ENCODE results near the gene C12orf76.
"Not testable (repeated sequence)": the region's sequence is repeated elsewhere in the genome, so short reads cannot be mapped to it uniquely, and the experiment has no call there.

Gene C12orf76

DNA sequence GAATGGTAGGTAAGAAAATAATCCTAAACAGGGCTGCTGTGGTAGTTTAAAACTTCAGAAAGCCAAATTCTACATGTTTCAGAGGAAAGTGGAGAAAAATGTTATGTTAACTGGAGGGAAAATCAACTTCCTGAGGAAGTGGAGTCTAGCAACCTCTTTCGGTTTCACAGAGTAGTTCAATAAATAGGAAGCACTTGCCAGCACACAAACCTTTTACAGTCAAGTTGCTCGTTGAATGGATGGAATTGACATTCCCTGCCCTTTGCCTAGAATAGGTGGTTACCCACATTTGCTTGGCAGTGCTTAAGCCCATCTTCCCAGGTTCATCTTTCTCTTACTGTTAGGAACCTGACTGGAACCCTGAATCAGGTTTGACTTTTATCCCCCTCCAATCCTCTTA, 33.2 kb downstream of the C12orf76 start:
- DNase-seq = no peak

DNA sequence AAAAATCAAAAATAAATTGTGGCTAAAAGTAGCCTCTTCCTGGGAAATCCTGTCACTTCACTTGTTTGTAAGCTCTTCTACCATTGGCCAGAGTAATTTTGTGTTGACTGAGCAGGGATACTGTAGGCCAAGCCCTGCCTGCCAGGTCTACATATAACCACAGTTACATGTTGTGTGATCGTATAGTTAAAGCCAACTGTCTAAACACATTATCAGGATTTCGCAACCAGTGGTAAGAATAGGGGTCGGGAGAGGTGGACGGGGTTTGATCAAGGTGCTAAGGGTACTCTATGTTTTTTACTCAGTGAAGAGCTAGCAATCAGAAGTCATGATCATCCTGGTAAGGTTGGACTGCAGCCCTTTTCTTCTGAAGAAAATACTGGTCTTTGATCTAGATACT, 35.7 kb downstream of the C12orf76 start:
- no peak for DNase-seq

DNA sequence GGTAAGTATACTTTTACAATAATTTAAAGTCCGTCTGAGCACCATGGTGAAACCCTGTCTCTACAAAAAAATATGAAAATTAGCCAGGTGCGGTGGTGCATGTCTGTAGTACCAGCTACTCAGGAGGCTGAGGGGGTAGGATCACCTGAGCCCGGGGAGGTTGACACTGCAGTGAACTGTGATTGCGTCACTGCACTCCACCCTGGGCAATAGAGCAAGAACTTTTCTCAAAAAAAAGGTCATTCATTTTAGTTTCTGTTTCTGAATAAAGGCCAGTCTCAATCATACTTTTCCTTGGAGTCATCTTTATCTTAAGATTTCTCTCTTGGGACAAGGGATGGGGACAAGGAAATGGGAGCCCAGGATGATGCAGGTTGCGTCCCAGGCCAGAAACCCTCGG, 36.2 kb downstream of the C12orf76 start:
- peak; percentile 51 for DNase-seq

DNA sequence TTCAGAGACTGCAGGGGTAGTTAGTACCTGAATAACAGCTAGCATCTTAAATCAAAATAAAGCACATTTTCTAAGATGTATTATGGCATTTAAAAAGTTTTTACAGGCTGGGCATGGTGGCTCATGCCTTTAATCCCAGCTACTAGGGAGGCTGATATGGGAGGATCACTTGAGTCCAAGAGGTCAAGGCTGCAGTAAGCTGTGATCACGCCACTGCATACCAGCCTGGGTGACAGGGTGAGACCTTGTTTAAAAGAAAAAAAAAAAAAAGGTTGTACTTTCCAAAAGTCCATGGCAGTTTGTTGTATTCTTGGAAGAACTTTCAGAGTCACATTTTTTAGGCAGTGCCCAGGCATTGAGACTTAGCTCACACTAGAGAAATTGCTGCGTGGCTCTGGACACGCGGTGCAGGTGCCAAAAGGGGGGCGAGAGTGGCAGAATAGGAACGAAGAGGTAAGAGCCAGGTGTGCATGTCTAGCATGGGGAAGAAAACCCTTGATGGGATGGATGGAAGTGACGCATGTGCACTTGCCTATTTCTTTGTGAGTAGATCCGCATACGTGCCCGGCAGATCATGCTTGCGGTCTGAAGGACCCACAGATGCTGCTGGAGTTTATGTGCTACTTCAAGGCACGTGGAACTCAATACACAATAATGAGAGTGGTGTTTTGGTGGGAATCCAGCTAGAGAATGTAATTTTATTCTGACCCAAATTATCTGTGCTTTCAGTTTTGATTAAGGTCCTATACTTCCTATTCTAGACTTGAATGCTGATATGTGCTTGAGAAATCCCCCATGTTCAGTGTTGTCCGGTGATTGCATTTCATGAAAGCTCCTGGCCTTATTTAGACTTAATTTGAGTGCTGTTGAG, 37.2 kb downstream of the C12orf76 start:
- DNase-seq = no peak

DNA sequence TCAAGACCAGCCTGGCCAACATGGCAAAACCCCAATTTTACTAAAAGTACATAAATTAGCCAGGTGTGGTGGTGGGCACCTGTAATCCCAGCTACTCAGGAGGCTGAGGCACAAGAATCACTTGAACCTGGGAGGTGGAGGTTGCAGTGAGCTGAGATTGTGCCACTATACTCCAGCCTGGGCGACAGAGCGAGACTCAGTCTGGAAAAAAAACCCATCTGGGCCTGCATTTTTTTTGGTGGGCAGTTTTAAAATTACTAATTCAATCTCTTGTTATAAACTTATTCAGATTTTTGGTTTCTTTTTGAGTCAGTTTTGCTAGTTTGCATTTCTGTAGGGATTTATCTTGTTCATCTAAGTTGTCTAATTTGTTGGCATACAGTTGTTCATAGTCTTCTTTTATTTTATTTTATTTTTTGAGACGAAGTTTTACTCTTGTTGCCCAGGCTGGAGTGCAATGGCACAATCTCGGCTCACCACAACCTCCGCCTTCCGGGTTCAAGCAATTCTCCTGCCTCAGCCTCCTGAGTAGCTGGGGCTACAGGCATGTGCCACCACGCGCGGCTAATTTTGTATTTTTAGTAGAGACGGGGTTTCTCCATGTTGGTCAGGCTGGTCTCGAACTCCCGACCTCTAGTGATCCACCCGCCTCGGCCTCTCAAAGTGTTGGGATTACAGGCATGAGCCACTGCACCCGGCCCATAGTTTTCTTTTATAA, 39.5 kb downstream of the C12orf76 start:
- not testable (repeated sequence) for DNase-seq

DNA sequence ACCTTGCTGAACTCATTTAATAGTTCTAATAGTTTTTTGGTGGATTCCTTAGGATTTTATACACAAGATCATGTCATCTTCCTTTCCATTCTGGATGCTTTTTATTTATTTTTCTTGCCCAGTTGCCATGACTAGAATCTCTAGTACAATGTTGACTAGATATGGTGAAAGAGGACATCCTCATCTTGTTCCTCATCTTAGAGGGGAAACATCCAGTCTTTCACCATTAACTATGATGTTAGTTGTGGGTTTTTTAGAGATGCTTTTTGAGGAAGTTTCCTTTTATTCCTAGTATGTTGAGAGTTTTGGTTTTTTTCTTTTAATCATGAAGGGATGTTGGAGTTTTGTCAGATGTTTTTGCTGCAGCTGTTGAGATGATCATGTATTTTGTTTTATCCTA, 40.4 kb downstream of the C12orf76 start:
- DNase-seq = no peak

DNA sequence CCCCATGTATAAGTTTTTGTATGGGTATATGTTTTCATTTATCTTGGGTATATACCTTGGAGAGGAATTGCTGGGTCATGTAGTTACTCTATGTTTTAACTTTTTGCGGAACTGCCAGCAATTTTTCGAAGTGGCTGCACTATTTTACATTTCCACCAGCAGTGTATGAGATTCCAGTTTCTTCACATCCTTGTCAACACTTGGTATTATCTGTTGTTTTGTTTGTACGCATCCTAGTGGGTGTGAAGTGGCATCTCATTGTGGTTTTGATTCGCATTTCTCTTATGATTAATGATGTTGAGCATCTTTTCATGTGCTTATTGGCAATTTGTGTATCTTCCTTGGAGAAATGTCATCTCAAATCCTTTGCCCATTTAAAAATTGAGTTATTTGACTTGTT, 42.2 kb downstream of the C12orf76 start:
- no peak for DNase-seq

DNA sequence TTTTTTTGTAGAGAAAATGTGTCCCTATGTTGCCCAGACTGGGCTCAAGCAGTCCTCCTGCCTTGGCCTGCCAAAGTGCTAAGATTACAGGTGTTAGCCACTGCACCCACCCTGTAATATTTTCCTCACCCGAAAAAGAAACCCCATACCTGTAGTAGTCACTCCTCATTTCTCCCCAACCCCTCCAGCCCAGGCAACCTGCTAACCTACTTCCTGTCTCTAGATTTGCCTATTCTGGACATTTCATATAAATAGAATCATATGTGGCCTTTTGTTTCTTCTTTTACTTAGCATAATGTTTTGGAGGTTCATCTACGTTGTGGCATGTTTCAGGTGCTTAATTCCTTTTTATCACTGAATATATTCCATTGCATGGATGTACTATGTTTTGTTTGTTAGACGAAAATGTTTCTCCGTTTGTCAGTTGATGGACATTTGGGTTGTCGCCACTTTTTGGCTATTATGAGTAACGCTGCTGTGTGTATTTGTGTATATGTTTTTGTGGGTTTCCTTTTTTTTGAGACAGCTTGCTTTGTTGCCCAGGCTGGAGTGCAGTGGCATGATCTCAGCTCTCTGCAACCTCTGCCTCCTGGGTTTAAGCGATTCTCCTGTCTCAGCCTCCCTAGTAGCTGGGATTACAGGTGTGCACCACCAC, 42.9 kb downstream of the C12orf76 start:
- no peak for DNase-seq

DNA sequence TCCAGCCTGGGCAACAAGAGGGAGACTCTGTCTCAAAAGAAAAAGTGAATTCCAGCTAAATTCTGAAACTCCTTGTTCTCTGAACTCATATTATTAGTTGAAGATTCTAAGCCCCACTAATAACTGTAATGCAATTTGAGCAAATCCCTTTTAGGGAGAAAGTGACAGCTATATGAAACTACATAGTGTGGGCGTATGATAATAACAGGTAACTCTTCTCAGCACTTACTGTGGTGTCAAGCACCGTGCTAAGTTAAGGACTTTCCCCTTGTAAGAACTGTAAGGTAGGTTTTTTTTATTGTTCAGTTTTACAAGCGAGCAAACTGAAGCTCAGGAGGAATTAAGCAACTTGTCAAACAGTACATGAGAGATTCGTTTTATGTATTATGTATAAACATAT, 43.7 kb downstream of the C12orf76 start:
- no peak for DNase-seq

DNA sequence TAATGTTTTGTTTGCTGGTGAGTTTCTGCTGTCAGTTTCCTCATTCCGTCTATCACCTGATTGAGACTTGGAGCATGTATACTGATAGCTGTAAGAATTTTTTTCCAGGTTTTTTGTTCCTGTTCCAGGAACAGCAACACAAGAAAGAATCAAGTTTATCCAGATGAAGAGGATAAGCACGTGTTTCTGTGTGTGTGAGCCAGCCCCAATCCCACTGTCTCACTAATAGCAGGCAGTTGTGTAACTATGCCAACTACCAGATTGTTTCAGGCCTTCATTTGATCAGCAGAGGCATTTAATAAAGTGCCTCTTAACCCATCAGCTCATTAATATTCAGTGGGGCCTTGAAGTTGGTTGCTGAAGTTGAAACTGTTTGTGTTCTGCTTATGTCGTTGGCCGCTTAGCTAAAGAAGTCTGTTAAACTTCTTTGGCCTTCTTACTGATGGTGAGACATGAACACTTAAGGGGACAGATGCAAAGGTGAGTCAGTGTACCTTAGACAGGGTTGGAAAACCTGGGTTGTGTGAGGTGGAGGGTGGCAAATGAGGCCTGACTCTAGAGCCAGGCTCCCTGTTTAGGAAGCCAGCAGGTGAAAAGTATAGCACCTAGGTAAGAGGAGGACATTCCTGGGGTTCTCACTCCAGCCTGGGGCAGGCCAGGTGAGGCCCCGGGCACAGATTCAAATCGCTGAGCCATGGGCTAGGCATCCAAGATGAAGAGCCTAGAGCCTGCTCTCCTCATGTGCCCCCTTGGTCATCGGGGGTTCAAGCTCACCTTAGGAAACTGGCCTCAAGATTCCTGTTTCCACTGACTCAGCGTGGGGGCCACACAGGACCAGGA, 45.4 kb downstream of the C12orf76 start:
- peak; percentile 2 for DNase-seq

DNA sequence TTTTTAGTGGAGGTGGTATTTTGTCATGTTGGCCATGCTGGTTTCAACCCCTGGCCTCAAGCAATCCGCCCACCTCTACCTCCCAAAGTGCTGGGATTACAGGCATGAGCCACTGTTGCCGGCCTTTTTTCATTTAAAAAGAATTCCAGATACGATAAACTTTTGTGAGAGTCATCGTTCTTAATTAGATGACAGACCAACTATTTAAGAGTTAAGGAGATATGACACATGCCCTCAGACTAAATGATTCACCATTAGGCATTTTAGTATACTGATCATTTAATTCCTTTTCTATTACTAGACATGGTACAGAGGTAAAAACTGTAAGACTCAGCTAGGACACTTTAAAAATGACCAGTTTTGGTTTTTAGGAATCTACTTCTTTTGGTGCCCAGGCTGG, 46.7 kb downstream of the C12orf76 start:
- DNase-seq = peak; percentile 48

DNA sequence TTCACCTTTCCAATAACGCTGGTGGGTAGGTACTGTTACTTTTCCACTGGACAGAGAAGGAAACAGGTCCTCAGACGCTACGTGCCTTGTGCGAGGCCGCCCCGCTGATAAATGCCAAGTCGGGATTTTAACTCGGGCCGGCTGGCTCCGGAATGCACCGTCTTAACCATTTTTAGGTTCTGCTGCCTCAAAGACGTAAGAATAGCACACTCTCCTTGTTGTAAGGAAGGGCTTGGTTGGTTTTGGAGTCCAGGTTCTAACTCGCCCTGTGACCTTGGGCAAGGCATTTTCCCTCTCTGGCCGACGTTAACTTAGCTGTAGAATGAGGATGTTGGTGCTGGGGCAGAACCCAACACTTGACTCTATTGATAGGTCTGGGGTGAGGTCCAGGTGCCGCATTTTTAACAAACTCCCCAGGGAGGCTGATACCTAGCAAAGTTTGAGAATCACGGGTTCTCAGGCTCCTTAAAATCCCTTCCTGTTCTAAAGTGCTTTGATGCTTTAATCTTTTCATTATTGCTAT, 48.3 kb downstream of the C12orf76 start:
- peak; percentile 46 for DNase-seq

DNA sequence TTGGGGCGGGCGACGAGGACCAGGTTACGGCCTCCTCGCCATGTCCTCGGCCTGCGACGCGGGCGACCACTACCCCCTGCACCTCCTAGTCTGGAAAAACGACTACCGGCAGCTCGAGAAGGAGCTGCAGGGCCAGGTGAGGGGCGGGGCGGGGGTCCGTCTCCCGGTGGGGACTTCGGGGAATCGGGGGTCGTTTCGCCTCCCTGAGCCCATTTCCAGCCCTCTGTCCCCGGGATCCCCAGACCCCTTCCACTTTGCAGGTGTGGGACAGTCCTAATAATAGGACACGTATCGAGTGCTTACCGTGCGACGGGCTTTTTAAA, 48.7 kb downstream of the C12orf76 start:
- no peak for DNase-seq

DNA sequence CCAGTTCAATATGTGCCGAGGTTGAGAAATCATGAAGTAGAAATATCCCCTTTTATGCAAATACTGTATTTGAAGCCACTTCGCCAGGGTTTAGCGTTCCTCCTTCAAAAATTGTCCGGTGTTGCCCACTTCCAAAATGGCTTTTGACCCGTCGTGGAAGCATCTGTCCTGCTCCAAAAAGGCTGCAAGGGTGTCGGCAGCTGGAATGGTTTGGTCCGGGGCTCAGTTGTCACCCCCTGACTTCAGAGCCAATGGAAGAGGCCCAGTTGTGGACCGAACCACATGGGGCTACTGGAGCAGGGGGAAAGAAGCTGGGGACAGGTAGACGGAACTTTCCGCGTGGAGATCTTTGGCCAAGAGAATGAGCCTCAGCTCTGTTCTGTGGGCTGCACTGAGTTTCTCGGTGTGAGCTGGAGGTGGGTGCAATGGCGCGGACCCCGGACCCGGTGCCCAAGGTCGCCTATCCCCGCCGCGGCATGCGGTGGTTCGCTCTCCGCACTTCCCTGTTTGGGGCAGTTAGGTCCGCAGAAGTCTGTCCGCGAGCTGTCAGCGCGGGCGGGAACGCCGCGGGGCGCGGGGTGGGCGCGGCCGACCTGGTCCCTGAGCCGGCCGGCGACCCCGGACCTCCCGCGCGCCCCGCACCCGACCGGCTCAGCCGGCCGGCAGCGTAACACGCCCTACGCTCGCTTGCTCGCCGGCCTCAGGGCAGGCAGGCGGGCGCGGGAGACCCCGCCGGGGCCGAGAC, 49.2 kb downstream of the C12orf76 start, which contains the start of gene ANKRD13A:
ANKRD13A (plus strand) TSS at position 527 of the 745 bp plus-strand sequence. CDS start 259 bp downstream, outside the sequence.
- peak; percentile 83 for DNase-seq

DNA sequence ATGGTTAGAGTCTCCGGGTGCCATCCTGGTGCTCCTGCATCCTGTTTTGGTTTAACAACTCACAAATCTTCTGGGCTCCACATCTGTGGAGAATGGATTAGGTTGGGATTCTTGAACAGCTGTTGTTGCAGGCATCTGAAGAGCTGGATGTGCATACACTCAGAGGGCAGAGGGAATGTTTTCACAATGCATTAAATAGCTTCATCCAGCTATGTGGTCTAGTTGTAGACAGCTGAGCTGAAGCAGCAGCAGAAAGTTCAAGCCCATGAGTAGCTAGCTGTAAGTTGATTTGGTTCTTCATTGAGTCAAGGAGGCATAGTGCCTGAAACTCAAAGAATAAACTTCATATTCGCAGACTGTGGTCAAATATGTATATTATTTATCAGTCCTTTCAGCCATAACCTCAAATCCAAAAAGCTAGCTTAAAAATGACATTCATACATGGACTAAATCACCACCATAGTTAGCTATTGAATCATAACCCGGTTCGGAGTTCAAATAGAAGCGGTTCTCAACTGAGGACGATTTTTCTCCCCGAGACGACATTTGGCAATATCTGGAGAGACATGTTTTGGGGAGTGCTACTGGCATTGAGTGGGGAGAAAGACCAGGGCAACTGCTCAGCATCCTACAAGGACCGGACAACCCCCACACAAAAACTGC, 50.0 kb downstream of the C12orf76 start:
- DNase-seq = no peak

DNA sequence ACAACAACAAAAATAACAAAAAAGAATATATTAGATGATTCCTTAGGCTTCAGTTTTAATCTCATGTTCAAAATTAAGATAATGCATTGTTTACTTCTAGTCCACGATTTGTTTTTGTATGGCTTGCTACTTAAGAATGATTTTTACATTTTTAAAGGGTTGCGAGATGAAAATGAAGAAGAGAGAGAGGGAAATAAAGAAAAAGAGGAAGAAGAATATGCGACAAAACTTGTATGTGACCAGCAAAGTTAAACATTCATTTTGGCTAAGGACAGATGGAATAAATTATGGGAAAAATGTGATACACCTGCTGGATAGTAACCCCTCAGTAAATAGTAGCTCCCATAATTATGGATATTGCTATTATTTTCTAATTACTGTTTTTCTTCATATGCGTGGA, 50.9 kb downstream of the C12orf76 start:
- no peak for DNase-seq

DNA sequence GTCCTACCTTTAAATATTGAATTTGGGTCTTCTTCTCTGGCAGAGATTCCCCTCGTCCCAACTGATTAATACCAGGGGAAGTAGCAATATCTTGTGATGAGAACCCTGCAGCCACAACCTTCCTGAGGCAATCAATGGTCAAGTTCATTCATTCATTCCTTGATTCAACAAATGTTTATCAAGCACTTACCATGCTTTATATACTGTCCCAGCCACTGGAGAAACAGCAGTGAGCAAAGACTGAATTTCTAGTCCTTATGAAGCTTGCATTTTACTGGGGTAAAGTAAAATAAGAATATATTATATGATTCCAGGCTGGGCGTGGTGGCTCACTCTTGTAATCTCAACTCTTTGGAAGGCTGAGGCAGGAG, 51.9 kb downstream of the C12orf76 start:
- no peak for DNase-seq

DNA sequence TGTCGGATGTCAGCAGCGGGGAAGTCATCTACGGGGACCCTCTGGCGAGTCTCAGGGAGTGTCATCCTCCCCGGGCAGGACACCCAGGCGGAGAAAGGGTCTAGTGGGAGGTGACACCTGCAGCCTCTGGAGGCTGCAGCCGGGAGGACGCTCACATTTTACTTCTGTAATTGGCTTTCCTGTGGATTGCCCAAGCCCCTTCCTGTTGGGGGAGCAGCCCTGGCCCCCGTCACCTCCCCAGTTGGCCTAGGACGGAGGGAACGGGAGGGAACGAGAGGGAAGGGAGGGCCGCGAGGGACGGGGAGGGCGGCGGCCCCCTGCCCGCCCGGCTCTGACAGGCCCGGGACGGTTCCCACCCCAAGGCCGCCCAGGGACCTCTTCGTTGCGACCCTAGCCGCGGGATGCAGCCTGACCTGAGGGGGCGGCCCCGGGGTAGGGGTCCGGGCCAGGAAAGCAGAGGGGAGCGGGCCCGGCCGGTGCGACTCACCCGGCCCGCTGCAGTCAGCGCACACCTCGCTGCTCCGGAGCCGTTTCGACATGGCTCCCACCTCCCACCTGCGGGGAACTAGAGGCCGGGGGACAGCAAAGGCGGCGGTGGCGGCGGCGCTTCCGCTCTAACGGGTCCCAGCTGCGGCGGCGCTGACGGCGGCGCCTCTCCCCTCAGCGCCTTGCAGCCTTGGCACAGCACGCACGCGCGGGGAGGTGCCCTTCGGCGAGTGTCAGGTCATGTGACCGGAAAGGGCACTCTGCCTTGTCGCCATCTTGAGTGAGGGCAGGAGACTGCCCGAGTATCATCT, 52.4 kb downstream of the C12orf76 start, which contains the start of gene GIT2:
GIT2 (minus strand) TSS at position 683 of the 797 bp plus-strand sequence; CDS start at position 539, 144 bp downstream.
- DNase-seq = peak; percentile 74

DNA sequence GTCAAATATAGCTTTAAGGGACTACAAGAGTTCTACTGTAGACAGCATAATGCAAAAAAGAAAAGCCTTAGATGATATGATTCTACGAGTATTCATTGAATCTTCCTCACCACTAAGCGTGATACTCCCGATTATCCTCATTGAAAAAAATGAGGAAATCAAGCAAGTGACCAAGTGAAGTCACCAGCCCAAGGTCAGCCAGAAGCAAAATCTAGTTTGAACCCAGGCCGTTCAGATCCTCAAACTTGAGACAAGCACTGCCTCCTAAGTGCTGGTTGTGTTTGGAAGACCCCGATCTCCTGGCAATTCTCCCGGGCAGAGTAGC, 53.0 kb downstream of the C12orf76 start:
- DNase-seq = no peak

DNA sequence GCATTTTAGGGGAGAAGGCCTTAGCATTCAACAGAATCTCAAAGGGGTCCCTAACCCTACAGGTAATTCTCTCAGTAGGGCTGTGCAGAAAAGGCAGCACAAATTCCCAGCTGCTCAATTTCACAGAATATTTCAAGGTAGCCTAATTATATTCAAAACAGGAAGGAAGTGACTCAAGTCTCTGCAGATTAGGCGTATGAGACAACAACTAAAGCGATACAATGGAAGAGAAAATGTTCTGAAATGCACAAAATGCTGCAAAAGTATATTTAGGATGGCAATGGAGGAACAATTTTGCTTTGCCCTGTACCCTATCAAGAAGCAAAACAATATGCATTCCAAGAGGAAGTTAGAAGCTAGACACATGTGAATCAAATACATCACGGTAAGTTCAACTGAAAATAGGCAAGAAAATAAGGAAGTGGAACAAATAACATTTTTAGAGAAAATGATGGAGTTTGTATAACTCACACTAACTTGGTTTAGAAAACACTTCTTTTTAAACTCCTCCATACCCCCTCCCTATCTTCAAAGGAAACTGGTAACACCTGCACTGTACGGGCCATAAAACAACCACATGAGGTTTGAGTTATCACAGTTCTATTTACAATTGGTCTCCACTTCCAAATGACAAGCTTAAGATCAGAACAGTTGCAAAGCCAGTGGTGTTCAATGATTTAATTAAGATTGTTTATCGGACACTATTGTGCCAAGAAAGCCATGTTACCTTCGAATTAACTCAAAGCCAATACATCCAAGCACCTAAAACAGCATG, 53.7 kb downstream of the C12orf76 start:
- no peak for DNase-seq
